Lower leg skin (tissue), 3 donors: ENCODE data around the gene ZNF205.

Experiments used
- POLR2A ChIP-seq, 2 donors: fragments of 450-650 bp; IDR thresholded peaks; one replicate each; pipeline ENCODE4 v1.6.1; 2016 to 2017; ENCODE audit warnings: antibody characterized with exemption in 2 of 2, mild to moderate bottlenecking in 1 of 2, moderate library complexity in 1 of 2
- TF ChIP-seq, protein P1 (sequence below), 3 donors: fragments of 450-650 bp; IDR thresholded peaks; one replicate each; pipeline ENCODE4 v1.5.1; 2016; ENCODE audit warnings: antibody characterized with exemption in 3 of 3, mild to moderate bottlenecking in 3 of 3, moderate library complexity in 2 of 3

DNA sequence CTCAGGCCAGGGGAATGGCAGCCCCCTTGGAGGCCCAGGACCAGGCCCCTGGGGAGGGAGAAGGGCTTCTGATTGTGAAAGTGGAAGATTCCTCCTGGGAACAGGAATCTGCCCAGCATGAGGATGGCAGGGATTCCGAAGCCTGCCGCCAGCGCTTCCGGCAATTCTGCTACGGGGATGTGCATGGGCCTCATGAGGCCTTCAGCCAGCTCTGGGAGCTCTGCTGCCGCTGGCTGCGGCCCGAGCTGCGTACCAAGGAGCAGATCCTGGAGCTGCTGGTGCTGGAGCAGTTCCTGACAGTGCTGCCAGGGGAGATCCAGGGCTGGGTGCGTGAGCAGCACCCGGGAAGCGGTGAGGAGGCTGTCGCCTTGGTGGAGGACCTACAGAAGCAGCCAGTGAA lies 24.9 kb downstream of the ZNF205 start:
- TF ChIP-seq POLR2A (IDR thresholded peaks at IDR 0.05): no peak
- TF ChIP-seq, protein P1, sequence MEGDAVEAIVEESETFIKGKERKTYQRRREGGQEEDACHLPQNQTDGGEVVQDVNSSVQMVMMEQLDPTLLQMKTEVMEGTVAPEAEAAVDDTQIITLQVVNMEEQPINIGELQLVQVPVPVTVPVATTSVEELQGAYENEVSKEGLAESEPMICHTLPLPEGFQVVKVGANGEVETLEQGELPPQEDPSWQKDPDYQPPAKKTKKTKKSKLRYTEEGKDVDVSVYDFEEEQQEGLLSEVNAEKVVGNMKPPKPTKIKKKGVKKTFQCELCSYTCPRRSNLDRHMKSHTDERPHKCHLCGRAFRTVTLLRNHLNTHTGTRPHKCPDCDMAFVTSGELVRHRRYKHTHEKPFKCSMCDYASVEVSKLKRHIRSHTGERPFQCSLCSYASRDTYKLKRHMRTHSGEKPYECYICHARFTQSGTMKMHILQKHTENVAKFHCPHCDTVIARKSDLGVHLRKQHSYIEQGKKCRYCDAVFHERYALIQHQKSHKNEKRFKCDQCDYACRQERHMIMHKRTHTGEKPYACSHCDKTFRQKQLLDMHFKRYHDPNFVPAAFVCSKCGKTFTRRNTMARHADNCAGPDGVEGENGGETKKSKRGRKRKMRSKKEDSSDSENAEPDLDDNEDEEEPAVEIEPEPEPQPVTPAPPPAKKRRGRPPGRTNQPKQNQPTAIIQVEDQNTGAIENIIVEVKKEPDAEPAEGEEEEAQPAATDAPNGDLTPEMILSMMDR (IDR thresholded peaks at IDR 0.05): no peak
